NK-92 (cell line): ENCODE measurements around the gene CACNA2D1.

Experiments
- DNase-seq: peaks from one replicate; lab custom pipeline; 2025; ENCODE audit not compliant: unreplicated experiment; lab: John Stamatoyannopoulos, UW

The CACNA2D1 gene

DNA sequence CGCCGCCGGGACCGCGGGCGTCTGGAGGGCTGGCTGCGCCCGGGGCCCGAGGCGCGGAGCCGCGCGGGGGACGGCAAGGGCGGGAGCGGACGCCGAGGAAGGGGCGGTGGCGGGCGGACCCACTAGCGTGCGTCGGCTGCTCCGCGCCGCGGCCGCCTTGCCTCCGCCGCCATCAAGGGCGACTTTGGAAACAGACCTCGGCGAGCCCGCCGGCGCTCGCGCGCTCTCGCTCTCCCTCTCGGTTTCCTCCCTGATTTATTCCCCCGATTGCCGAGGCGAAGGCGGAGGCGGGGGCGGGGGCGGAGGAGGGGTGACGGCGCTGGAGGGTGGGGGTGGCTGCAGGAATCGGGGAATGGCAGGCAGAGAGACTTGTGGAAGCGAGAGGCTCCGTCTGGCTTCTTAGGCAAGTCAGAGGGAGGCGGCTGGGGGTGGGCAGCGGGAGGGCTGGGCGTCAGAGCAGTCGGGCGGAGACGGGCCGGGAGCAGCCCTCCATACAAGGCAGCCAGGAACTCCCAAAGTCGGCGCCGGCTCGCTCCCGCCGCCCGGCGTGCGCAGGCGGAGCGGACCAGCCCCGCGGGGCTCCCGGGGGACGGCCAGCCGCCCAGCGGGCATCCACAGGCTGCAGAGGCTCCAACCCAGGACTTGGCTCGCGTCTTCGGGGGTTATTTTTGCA lies at the start of gene CACNA2D1:
CACNA2D1 (minus strand) TSS at position 231 of the 673 bp plus-strand sequence.
- no peak for DNase-seq

DNA sequence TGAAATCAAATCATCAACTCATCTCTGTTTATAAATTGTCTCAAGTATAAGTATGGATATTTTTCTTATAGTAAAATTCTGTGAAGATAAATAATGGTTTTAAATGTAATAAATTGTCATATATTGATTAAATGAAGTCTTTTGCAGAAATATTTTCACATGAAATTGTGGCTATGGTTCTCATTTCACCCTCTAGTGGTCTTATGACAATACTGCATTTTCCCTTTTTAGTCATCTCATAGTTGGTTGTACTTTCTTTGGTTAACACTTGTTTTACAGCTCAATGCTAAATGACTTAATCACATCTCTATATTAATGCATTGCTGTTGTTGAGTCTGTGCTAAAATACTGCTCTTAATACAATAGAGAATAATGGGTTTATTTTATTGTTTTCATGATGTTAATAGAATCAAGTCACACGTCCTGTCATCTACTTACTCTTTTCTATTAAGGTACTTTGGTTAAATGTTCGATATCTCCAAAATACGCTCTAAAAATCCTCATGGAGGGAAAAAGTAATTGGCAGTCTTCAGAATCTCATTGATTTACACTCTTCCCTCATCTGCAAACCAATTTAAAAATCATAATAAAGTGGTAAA lies 38.0 kb upstream of the CACNA2D1 start:
- no peak for DNase-seq

DNA sequence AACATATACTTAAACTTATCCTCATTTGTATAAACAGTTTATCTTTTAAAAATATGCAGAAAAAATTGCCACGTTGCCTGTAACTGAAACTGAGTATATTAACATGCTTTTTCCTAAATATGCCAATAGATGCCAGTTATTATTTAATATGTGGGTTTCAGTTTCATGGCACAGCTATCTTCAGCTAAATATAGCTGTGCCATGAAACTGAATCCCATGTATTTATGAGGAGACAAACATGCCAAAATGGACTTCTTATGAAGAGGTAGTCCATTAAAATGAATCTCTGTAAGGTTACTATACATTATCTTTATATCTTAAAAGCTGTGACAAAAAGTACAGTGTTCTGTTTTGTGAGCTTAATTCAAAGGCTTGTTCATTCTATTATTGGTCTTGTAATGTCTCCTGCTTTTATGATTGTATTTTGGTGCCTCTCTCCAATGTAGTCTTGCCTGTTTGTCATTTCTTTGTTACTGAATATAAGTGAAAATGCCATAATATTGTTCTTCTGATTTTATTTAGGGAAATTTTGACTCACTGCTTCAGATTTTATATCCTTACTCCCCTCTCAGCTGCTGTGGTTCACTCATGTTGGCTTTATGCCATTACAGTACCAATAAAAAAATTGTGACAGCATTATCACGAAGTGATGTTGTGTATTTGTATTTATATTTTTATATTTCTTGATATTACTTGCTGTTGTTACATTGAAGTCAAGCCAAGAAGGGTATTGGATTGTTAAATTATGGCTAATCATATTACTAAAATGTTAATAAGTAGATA lies 34.3 kb upstream of the CACNA2D1 start:
- no peak for DNase-seq

DNA sequence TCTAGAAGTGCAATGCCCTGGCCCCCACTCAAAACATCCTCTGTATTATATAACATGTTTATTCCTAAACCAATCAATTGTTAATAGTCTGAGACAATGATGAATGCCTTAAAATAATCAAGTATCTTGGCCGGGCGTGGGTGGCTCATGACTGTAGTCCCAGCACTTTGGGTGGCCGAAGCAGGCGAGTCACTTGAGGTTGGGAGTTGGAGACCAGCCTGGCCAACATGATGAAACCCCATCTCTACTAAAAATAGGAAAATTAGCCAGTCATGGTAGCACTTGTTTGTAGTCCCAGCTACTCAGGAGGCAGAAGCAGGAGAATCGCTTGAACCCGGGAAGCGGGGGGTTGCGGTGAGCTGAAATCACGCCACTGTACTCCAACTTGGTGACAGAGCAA lies 29.4 kb upstream of the CACNA2D1 start:
- DNase-seq = no peak

DNA sequence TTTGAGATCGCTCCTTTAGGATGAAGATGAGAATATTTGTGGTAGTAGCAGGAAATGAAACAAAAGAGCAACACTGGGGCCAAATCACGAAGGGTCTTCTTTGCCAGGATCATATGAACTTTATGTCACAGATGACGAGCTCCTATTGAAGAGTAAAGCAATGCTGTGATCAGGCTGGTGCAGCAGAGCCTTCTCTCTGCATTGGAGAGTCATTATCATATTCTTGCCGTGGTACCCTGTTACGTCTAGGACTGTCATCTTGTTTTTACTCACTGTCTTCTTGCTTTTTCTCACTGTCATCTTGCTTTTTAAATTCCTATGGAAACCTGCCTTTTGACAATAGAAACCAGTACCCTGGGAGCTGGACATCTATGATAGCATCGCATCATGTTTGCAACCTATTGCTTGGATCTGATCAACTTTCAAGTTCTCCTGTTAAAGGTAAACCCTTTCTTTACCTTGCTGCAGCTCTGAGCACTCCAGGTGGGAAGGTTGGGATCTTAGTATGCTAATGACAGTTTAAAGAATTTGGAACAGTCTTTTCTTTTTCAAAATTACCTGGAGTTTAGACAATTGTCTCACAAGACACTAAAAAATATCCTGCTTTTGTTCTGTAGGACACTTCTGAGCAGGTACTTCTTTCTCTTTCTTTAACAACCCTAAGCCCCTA lies 27.9 kb upstream of the CACNA2D1 start:
- DNase-seq = no peak

DNA sequence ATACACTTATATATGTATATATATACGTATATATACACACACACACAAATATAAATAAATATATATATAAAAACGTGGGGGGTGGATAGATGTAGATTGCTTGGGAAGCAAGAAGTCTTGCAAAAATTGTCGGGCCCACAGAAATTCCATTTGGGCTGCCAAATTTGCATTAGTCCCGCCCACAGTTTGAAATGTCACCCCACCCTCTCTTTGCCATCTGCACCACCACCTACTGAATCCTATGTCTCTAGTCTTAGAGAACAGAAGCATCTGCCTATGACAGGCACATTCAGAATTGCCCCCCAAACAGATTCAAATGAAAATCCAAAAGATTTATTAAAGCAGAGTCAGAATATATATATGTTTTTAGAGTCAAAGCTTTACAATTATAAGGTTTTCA lies 25.6 kb upstream of the CACNA2D1 start:
- no peak for DNase-seq

DNA sequence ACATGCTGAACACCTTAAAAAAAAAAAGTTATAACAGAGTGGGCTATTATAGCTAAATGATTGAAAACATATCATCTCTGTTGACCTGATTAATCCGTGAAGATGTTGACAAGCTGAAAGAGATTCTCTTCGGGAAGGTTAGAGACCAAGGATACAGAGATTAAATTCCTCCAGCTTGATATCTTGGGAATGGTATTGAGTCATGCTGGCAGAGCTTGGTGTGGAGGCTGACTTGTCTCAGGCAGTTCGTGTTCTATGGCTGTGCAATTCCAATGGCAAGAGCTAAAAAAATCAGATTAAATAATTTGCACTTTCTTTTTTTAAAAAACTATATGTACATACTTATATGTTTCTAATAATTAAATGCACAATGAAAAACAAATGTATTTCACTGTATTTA lies 24.9 kb upstream of the CACNA2D1 start:
- no peak for DNase-seq

DNA sequence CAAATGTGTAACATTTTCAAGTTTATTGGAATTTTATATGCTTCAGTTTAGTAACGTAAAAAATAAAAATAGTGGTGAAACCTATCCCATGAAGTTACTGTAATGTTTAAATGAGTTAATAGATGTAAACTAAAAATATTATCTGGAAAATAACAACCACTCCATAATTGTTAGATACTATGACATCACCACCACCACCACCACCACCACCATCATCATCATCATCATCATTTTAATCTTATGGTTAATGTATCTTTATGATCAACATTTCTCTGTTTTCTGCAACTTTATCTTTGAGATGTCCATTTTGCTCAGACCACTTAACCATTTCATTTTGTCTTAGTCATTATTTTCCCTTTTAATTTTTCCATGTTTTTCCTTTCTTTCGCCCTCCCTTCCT lies 23.4 kb upstream of the CACNA2D1 start:
- no peak for DNase-seq

DNA sequence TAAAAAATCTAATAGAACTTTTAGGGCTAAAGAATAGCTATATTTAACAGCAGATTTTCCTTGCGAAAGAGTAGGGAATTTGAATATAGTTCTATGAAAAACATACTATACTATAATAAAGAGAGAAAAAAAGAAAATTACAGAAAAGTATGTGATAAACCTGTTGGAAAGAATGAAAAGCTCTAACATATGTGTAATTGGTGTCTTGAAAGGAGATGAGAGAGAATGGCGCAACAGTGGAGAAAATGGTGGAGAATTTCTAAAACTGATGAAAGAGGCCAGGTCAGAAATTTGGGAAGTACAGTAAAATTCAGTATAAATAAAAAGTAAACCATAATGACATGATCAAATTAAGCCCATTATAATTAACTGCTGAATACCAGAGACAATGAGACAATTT lies 20.8 kb upstream of the CACNA2D1 start:
- DNase-seq = no peak

DNA sequence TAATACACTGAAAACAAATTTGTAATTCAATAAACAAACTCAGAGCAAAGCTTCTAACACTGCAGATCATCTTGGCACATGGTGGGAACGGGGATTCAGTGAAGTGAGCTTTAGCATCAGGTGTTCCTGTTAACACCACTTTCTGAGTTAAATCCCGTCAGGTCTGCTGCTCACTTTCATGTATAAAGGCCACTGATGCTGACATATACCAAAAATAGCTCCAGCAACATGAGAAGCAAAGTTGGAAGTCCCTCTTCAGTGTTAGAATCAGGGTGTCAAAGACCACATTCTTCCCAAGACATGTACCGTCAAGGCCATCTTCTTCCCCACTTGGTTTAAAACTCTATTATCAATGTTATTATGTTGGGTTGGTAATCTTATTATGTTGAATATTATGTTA lies 11.7 kb upstream of the CACNA2D1 start:
- no peak for DNase-seq

DNA sequence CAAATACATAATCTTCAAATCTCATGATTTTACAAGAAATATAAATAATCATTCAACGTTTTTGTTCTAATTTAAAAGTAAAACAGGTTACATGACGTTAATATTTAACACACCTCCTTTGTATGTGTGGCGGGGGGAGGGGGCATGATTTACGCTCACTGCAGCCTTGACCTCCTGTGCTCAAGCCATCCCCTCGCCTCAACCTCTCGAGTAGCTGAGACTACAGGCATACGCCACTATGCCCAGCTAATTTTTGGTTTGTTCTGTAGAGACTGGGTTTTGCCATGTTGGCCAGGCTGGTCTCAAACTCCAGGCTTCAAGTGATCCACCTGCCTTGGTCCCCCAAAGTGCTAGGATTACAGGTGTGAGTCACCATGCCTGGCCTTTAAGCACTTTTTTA lies 7.2 kb upstream of the CACNA2D1 start:
- no peak for DNase-seq

DNA sequence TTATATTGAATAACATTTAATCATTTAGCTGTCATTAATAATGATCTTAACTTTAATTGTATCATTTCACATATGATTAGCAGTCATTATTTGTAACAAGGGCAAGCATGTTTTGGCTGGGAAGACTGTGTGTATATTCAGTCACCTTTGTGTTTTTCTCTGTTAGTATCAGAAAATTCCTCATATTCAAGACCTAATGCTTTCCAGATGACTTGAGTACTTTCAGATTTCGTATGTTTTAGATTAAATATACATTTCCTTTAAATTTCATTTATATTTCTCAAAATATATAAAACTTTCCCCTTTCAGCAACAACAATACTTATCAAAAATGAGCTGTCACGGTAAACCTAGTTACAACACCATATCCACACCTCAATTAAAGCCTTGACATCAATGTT lies 6.3 kb upstream of the CACNA2D1 start:
- DNase-seq = no peak

DNA sequence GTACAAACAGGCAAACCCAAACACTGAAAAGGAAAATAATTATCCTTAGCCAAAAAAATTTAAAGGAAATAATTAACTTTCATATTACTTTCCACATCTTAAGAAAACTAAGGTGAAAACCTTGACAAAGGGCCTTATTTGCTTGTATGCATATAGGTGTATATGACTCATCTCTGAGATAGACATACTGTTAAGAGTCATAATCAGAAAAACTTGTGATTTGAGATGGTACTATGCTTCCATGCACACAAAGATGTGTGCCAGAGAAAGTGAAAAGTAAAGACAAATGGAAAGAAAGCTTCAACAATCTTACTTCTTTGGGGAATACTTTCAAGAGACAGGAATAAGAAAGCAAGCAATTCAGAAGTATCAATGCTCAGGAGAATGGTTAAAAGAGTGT lies 3.3 kb upstream of the CACNA2D1 start:
- no peak for DNase-seq

DNA sequence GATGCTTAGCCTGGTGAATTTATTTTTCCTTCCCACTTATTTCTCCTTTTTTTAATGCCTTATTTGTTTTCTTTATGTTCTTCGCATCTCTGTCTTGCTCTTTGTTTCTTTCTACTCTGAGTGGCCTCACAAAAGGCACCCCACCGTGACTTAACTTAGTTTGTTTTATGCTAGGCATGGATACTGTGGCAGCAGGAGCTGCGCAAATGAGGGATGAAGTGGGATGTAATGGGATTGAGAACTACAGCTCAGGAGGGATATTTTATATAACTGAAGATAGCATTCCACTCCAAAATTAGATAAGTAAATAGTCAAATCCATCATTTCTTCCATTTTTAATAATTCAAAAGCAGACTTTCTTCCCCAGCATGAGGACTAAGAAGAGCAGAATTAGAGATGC lies 1.7 kb upstream of the CACNA2D1 start:
- no peak for DNase-seq

DNA sequence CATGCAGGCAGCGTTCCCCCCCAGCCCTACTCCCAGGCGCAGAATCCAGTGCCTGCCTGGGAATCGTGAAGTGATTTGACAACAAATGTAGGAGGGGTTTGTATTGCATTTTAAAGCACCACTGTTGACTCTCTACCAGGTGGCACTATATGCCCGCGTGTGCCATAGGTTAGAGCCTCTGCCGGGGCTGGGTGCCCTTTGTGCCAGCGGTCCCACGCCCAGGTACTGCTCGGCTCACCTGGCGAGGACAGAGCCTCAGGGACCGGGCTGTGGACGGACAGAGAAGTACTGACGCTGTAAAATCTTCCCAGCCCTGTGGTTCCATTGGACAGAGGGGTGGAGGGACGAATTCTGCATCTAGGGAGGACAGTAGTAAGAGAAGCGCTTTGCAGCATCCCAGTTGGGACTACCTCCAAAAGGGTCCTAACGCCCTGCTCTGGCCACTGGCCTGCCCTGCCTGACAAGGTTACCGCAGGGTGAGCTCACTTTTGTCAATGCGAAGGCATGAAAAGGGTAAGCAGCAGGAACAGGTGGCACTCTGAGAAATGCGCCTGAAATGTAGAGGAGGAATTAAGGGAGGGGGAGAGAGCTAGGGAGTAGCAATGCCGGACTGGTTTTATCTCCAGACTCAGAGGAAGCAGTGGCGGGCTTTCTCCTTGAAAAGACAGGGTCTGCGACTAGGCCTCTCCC lies 788 bp upstream of the CACNA2D1 start:
- DNase-seq = no peak

DNA sequence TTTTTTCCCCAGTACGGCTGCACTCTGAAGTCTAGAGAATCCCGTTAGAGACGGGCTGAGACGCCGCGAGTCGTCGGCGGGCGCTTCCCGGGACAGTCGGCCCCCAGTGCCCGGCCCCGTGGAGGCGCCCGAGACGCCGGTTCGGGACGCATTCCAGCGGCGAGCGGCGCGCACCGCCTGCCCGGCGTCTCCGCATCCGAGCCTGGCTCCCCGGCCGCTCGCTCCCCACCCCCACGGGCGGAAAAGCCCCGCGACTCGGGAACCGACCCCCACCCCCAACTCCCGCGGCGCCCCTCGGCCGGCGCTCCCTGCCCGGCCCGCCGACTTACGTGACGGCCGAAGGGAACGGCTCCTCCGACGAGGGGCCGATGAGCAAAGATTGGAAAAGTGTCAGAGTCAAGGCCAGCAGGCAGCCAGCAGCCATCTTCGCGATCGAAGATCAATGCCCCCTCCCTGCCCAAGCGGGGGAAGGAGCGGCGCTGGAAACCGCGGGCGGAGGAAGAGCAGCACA lies 486 bp downstream of the CACNA2D1 start:
- DNase-seq = no peak

DNA sequence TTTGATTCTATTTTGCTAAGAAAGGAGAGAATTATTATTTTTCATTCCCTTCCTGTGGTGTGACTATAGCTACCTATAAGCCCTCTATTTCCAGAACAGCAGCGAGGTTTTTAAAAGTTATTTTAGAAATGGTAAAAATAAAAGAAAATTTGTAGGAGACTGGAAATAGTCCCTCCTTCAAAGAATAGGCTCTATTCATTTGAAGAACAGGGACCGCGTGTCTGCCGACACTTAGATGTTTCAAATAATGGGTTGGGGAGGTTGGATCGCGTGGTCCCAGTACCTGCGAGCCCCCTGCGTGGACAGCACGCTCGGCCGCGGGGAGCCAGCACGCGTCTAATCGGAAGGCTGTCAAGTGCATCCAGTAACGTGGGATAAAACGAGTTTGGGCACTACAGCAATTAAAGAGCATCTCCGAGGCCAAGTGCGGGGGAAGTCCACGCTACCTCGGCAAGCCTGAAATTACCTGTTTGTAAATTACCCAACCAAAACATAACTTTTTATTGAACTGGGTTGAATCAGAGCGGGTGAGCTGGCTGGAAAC lies 1.0 kb downstream of the CACNA2D1 start:
- no peak for DNase-seq

DNA sequence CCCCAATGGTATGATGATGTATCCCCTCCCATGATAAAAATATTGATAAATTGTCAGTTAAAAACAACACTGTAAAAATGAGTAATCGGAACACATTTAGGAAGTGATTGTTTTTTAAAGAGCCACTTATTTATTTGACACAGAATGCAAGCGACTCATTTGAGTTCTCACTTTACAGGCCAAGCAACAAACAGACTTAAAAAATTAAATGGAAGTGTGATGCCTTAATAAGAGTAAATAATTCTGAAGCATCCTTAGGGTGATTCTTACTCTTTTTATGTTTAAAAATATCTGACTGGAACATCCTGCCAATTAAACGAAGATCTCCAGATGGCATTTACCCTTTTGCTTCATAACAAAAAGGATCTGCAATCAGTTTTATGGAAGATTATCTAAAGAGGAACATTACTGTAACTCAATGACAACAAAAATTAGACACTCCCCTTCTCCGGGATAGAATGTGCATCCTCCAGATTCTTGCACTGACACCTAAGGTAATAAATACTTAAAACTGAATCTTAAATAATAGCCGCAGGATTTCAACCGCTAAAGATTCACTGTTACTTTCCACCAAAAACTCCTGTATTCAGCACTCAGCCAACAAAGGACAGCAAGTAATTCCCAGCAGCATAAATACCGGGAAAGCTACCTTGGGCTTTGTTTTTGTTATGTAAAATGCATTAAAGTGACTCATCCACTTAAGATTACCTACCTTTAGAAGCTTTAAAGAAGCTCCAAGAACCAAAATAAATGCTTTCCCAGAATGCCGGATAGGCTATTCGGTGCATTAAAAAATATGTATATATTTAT lies 1.7 kb downstream of the CACNA2D1 start:
- no peak for DNase-seq

DNA sequence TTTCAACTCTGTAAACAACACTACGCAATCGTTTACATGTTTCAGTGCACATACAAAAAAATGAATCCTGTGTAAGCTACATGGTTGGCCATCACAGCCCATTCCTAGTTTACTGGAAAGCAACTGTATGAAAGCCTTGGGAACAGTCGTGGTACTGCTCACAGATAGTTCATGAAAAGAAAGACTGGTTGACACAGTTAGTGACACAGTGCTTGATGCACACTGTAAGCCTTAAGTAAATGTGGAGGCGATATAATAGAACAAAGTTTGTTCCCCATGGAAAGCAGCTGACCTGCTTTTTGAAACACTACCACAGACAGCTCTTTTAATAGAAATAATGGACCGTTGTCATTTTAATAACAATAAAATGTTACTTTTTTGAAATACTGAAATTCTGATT lies 5.1 kb downstream of the CACNA2D1 start:
- DNase-seq = no peak

DNA sequence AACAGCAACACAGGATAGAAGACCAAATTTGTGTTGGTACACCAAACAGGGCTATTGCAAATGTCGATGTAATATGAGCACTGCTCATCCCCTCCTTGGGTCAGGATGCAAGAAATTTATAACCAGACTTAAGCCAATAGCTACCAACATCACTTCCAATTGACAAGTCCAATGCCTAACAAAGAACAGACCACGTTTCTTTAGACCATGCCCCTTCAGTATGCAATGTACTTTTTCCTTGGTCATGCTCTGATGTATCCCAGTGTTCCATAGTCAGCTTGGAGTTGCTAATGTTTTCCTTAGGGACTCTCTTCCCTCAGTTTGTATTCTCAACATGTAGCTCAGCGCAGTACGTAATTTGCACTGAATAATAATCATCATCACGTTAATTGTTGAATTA lies 7.8 kb downstream of the CACNA2D1 start:
- DNase-seq = no peak
